HL-60 (cell line): ENCODE data around the gene SH3D19.

Experiments
- DNase-seq, 2 experiments: peaks; one replicate each; pipeline ENCODE4 v3.0.0-alpha.2; 2010 to 2020; ENCODE audit warnings: low read depth in 1 of 2, low spot score in 1 of 2
- H3K27ac ChIP-seq: fragments of 250-450 bp; sonication (Bioruptor Pico); replicated peaks from 2 replicates; pipeline ENCODE4 v1.5.1; 2020; ENCODE audit warnings: mild to moderate bottlenecking, moderate library complexity
- H3K27me3 ChIP-seq: fragments of 250-450 bp; sonication (Bioruptor Pico); 2 replicates; pipeline ENCODE4 v1.5.1; 2021; ENCODE audit warnings: mild to moderate bottlenecking, moderate library complexity; ENCODE audit not compliant: insufficient read depth, poor library complexity, severe bottlenecking
- H3K4me3 ChIP-seq: replicated peaks from 2 replicates; pipeline ENCODE4 v1.5.1; 2011; ENCODE audit warnings: mild to moderate bottlenecking, control low read depth, low read length; ENCODE audit not compliant: insufficient read depth
- CTCF ChIP-seq: IDR thresholded peaks from one replicate; pipeline ENCODE4 v1.5.1; 2011; ENCODE audit warnings: low read length, control low read depth, inconsistent platforms; ENCODE audit not compliant: insufficient read depth
- GABPA ChIP-seq: IDR thresholded peaks from 2 replicates; pipeline ENCODE4 v1.6.1; 2012; ENCODE audit warnings: low read depth
- POLR2AphosphoS5 ChIP-seq: IDR thresholded peaks from 2 replicates; pipeline ENCODE4 v1.6.1; 2012; ENCODE audit warnings: low read depth
- REST ChIP-seq: IDR thresholded peaks from 2 replicates; pipeline ENCODE4 v1.6.1; 2012; ENCODE audit warnings: low read depth; ENCODE audit not compliant: insufficient replicate concordance
- SPI1 ChIP-seq: IDR thresholded peaks from 2 replicates; pipeline ENCODE4 v1.6.1; 2012; ENCODE audit warnings: low read depth, mild to moderate bottlenecking, borderline replicate concordance

The SH3D19 gene

GRCh38 chr4:151227172-151227571 is 98.2 kb downstream of the SH3D19 start:
- Histone ChIP-seq H3K27ac (no peak overlapping the region), H3K27me3 (peaks cover 8% of the 10 kb centered on the region), H3K4me3 (no peak overlapping the region)
- DNase-seq, result no peak
- TF ChIP-seq SPI1 (no peak), GABPA (no peak), POLR2AphosphoS5 (no peak), REST (no peak), CTCF (no peak)

- TF ChIP-seq POLR2AphosphoS5 (no peak), SPI1 (no peak), REST (no peak), CTCF (no peak), GABPA (no peak)
- no peak for DNase-seq
- no peak overlapping the region for H3K27ac ChIP-seq
- H3K27me3 ChIP-seq, result peaks cover 8% of the 10 kb centered on the region
- no peak overlapping the region for H3K4me3 ChIP-seq
Measured at GRCh38 chr4:151226004-151226932, 99.1 kb downstream of the SH3D19 start.

- Histone ChIP-seq H3K27me3 (peaks cover 8% of the 10 kb centered on the region), H3K27ac (no peak overlapping the region), H3K4me3 (no peak overlapping the region)
- DNase-seq, result no peak
- TF ChIP-seq SPI1 (peak; percentile 72), CTCF (no peak), GABPA (no peak)
Measured at GRCh38 chr4:151223465-151223864, 101.9 kb downstream of the SH3D19 start.
